ENCODE results near the gene REEP2.

DNA sequence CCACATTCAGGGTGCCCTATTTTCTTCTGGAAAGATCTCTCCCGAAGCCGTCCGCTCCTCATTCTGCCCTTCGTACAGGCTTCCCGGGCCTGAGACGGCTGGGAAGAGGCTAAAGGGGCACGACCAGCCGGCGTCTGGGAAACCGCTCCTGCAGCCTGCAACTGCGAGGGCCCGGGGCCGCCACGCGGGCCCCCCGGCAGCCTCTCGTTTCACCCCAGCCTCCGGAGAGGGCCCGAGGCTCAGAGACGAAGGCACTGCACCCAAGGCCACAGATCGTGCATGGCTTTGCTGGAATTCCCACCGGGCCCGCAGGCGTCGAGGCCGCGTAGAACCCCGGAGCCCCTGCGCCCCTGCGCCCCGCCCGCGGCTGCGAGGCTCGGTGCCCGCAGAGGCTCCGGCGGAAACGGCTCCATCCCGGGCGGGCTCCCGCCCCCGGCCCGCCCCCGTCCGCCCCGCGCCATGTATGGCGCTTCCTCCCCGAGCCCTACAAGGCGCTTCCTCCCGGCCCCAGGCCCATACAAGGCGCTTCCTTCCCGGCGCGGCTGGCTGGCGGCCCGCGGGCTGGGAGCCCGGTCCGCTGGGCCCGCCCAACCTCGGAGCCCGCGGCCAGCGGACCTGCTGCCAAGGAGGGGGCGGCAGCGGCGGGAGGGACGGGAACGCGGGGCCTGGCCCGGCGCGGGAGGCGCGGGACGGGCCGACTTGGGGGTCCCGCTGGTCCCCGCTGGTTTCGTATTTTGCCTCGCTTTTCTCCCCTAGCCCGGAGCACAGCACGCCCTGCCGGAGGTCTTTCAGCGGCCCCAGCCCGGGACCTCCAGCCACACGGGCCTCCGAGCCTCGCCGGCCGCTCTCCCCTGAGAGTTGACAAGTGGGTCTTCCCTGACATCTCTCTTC, 53.1 kb downstream of the REEP2 start:
- TF ChIP-seq CTCF (IDR thresholded peaks at IDR 0.05; ENCODE audit: low read depth, low read length, missing input control) (no peak), ZBTB33 (IDR thresholded peaks at IDR 0.05) (no peak), MAX (IDR thresholded peaks at IDR 0.05) (no peak), FOXA1 (IDR thresholded peaks at IDR 0.05) (no peak), RAD21 (IDR thresholded peaks at IDR 0.05) (no peak), SP1 (IDR thresholded peaks at IDR 0.05) (no peak)
- TF ChIP-seq, protein P1, sequence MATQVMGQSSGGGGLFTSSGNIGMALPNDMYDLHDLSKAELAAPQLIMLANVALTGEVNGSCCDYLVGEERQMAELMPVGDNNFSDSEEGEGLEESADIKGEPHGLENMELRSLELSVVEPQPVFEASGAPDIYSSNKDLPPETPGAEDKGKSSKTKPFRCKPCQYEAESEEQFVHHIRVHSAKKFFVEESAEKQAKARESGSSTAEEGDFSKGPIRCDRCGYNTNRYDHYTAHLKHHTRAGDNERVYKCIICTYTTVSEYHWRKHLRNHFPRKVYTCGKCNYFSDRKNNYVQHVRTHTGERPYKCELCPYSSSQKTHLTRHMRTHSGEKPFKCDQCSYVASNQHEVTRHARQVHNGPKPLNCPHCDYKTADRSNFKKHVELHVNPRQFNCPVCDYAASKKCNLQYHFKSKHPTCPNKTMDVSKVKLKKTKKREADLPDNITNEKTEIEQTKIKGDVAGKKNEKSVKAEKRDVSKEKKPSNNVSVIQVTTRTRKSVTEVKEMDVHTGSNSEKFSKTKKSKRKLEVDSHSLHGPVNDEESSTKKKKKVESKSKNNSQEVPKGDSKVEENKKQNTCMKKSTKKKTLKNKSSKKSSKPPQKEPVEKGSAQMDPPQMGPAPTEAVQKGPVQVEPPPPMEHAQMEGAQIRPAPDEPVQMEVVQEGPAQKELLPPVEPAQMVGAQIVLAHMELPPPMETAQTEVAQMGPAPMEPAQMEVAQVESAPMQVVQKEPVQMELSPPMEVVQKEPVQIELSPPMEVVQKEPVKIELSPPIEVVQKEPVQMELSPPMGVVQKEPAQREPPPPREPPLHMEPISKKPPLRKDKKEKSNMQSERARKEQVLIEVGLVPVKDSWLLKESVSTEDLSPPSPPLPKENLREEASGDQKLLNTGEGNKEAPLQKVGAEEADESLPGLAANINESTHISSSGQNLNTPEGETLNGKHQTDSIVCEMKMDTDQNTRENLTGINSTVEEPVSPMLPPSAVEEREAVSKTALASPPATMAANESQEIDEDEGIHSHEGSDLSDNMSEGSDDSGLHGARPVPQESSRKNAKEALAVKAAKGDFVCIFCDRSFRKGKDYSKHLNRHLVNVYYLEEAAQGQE (IDR thresholded peaks at IDR 0.05): no peak

Data from liver (tissue), 3 donors.